GM12864 (cell line): ENCODE measurements around the gene DOC2A.

Experiments used
- DNase-seq: peaks from one replicate; pipeline ENCODE4 v3.0.0-alpha.2; 2011; ENCODE audit warnings: low read depth
- H3K4me3 ChIP-seq: 2 replicates; pipeline ENCODE4 v1.5.1; 2011; ENCODE audit warnings: mild to moderate bottlenecking, low read depth, low read length, control low read depth
- TF ChIP-seq, protein P1 (sequence below): IDR thresholded peaks from 2 replicates; pipeline ENCODE4 v1.5.1; 2011; ENCODE audit warnings: low read depth, mild to moderate bottlenecking, moderate library complexity, low read length, control low read depth, inconsistent platforms; ENCODE audit errors: missing control alignments

DOC2A gene

DNA sequence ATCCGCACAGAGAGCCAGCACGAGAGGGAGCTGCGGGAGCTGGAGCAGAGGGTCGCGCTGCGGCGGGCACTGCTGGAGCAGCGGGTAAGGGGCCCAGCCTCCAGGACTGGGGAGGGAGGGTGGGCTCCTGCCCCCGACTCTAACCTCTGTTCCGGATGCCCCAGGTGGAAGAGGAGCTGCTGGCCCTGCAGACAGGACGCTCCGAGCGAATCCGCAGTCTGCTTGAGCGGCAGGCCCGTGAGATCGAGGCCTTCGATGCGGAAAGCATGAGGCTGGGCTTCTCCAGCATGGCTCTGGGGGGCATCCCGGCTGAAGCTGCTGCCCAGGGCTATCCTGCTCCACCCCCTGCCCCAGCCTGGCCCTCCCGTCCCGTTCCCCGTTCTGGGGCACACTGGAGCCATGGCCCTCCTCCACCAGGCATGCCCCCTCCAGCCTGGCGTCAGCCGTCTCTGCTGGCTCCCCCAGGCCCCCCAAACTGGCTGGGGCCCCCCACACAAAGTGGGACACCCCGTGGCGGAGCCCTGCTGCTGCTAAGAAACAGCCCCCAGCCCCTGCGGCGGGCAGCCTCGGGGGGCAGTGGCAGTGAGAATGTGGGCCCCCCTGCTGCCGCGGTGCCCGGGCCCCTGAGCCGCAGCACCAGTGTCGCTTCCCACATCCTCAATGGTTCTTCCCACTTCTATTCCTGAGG is 19.8 kb downstream of the DOC2A start:
- no peak overlapping the region for H3K4me3 ChIP-seq
- no peak for DNase-seq
- TF ChIP-seq, protein P1, sequence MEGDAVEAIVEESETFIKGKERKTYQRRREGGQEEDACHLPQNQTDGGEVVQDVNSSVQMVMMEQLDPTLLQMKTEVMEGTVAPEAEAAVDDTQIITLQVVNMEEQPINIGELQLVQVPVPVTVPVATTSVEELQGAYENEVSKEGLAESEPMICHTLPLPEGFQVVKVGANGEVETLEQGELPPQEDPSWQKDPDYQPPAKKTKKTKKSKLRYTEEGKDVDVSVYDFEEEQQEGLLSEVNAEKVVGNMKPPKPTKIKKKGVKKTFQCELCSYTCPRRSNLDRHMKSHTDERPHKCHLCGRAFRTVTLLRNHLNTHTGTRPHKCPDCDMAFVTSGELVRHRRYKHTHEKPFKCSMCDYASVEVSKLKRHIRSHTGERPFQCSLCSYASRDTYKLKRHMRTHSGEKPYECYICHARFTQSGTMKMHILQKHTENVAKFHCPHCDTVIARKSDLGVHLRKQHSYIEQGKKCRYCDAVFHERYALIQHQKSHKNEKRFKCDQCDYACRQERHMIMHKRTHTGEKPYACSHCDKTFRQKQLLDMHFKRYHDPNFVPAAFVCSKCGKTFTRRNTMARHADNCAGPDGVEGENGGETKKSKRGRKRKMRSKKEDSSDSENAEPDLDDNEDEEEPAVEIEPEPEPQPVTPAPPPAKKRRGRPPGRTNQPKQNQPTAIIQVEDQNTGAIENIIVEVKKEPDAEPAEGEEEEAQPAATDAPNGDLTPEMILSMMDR: no peak

DNA sequence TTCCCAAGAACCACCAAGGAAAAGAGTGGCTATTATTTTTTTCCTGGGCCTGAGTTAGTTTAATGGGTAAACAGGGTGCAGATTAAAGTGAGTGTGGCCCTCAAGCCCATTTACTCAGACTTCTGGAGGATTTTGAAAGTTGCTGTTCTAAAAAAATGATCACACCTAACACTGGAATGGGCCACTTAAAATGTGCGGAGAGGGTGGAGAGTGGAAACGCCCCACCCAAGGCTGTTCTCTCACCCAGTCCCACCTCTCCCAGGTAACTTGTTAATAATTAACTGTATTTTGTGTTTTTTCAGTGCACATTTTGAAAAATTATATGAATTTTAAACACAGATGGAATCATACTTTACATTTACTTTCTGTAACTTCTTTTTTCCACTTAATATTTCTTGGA is 20.8 kb downstream of the DOC2A start:
- H3K4me3 ChIP-seq: no peak overlapping the region
- TF ChIP-seq, protein P1: no peak
- no peak for DNase-seq

DNA sequence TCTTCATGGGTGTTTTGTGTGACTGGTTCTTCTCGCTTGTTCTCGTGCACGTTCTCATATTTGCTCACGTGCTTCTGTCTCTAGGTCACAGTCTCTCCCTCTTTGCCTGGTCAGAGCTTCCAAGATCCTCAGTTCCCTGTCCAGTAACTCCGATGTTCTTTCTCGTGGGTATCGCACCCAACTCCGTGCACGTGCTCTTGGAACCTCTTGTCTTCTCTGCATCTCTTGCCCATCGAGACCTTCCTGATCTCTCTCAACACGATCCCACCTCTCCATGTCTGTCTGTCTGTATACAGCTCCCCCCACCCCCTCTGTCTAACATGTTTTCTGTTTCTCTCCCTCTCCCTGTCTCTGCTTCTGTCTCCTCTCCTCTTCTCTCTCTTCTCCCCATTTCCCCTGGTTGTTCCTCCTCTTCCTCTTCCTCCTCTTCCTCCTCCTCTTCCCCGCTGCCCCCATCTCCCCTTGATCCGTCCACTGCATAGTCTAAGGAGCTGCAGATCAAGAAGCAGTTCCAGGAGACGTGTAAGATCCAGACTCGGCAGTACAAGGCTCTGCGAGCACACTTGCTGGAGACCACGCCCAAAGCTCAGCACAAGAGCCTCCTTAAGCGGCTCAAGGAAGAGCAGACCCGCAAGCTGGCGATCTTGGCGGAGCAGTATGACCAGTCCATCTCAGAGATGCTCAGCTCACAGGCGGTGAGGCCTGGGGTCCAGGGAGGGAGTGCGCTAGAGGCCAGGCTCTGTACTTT is 21.5 kb downstream of the DOC2A start:
- DNase-seq: no peak
- H3K4me3 ChIP-seq: no peak overlapping the region
- TF ChIP-seq, protein P1: no peak

DNA sequence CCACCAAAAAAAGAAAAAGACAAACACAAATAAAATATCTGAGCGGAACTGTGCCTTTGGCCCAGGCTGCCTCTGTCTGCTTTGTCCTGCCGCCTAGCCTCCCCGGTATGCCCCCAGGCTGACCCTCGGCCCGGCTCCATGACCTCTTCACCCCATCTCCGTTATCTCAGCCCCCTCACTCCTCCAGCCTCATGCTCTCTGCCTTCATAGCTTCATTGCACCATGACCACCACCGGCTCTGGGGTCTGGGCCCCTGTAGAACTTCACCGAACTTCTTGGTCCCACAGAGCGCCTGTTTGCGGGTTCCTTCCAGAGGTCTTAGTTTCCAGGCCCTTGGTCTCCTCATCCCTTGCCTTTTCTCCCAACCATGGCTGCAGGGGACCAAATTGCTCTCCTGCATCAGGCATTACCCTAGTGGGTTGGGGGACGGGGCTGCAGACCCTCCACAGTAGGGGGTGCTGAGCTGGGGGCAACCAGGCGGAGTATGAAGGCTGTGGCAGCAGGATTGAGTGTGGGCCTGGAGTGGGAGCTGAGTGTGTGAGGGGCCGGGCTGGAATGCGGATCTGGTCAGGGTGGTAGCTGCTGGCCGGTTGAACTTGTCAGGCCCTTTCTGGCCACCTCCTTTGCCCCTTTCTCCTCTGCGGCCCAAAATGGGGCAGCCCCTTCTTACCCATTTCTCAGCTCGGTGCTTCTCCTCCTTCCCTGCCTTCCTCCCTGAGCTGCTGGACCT is 22.3 kb downstream of the DOC2A start:
- TF ChIP-seq, protein P1: no peak
- no peak overlapping the region for H3K4me3 ChIP-seq
- no peak for DNase-seq

DNA sequence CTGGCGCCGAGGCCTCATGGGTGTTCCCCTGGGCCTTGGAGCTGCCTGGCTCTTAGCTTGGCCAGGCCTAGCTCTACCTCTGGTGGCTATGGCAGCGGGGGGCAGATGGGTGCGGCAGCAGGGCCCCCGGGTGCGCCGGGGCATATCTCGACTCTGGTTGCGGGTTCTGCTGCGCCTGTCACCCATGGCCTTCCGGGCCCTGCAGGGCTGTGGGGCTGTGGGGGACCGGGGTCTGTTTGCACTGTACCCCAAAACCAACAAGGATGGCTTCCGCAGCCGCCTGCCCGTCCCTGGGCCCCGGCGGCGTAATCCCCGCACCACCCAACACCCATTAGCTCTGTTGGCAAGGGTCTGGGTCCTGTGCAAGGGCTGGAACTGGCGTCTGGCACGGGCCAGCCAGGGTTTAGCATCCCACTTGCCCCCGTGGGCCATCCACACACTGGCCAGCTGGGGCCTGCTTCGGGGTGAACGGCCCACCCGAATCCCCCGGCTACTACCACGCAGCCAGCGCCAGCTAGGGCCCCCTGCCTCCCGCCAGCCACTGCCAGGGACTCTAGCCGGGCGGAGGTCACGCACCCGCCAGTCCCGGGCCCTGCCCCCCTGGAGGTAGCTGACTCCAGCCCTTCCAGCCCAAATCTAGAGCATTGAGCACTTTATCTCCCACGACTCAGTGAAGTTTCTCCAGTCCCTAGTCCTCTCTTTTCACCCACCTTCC is 23.3 kb downstream of the DOC2A start:
- TF ChIP-seq, protein P1: no peak
- H3K4me3 ChIP-seq: no peak overlapping the region
- DNase-seq: no peak

DNA sequence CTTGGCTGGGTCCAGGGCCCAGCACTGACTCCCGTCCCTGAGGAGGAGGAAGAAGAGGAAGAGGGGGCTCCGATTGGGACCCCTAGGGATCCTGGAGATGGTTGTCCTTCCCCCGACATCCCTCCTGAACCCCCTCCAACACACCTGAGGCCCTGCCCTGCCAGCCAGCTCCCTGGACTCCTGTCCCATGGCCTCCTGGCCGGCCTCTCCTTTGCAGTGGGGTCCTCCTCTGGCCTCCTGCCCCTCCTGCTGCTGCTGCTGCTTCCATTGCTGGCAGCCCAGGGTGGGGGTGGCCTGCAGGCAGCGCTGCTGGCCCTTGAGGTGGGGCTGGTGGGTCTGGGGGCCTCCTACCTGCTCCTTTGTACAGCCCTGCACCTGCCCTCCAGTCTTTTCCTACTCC is 23.9 kb downstream of the DOC2A start:
- TF ChIP-seq, protein P1: no peak
- H3K4me3 ChIP-seq: no peak overlapping the region
- DNase-seq: no peak
